HG03354 (cell line): Measurements from ENCODE around the gene KRTAP16-1.

Experiments
- ATAC-seq: cut with Tn5 transposase; IDR thresholded peaks from one replicate; pipeline ENCODE4 v1.9.1; 2021; ENCODE audit warnings: mild to moderate bottlenecking; ENCODE audit not compliant: unreplicated experiment, poor library complexity, severe bottlenecking

The KRTAP16-1 gene

GRCh38 chr17:41331606-41332005, 22.5 kb upstream of the KRTAP16-1 start:
- no peak for ATAC-seq

- no peak for ATAC-seq
Measured at GRCh38 chr17:41329279-41329948, 20.3 kb upstream of the KRTAP16-1 start.

GRCh38 chr17:41328207-41328606, 19.1 kb upstream of the KRTAP16-1 start:
- ATAC-seq = no peak

GRCh38 chr17:41327411-41328120, 18.5 kb upstream of the KRTAP16-1 start:
- ATAC-seq = no peak

- ATAC-seq = no peak
Measured at GRCh38 chr17:41326173-41327145, 17.4 kb upstream of the KRTAP16-1 start.

GRCh38 chr17:41325611-41326010, 16.5 kb upstream of the KRTAP16-1 start:
- no peak for ATAC-seq

- no peak for ATAC-seq
Measured at GRCh38 chr17:41325126-41325525, 16.0 kb upstream of the KRTAP16-1 start.

GRCh38 chr17:41324180-41325075, 15.3 kb upstream of the KRTAP16-1 start:
- ATAC-seq = no peak

- no peak for ATAC-seq
Measured at GRCh38 chr17:41322903-41323895, 14.1 kb upstream of the KRTAP16-1 start.

GRCh38 chr17:41322094-41322902, 13.2 kb upstream of the KRTAP16-1 start:
- no peak for ATAC-seq

GRCh38 chr17:41318231-41318630, 9.1 kb upstream of the KRTAP16-1 start:
- no peak for ATAC-seq

GRCh38 chr17:41315814-41316445, 6.8 kb upstream of the KRTAP16-1 start:
- no peak for ATAC-seq

- no peak for ATAC-seq
Measured at GRCh38 chr17:41315204-41315794, 6.2 kb upstream of the KRTAP16-1 start, which contains the start of gene KRTAP17-1. Gene KRTAP17-1 (minus strand): TSS chr17:41315710. CDS start chr17:41315650, 60 bp downstream.

GRCh38 chr17:41311111-41311510, 2.0 kb upstream of the KRTAP16-1 start:
- ATAC-seq = no peak

GRCh38 chr17:41308251-41308917, 725 bp downstream of the KRTAP16-1 start:
- ATAC-seq = no peak

- ATAC-seq = no peak
Measured at GRCh38 chr17:41307647-41308046, 1.5 kb downstream of the KRTAP16-1 start.
